WI38 (cell line): ENCODE measurements around the gene SERINC5.

Experiments
- H3K4me3 ChIP-seq: 2 replicates; pipeline ENCODE4 v1.5.1; 2011; ENCODE audit warnings: low read depth, mild to moderate bottlenecking, control low read depth, low read length
- TF ChIP-seq, protein P1 (sequence below): IDR thresholded peaks from 2 replicates; pipeline ENCODE4 v1.5.1; 2012; ENCODE audit warnings: low read depth, mild to moderate bottlenecking, control low read depth, low read length

Gene SERINC5

DNA sequence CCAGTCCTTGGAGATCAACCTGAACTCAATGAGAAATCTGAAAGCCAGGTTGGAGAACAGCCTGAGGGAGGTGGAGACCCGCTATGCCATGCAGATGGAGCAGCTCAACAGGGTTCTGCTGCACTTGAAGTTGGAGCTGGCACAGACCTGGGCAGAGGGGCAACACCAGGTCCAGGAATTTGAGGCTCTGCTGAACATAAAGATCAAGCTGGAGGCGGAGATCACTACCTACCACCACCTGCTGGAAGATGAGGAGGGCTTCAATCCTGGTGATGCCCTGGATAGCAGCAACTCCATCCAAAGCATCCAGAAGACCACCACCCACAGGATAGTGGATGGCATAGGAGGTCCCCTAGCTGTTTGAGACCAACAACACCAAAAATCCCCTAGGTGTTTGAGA is 33.5 kb upstream of the SERINC5 start:
- no peak overlapping the region for H3K4me3 ChIP-seq
- TF ChIP-seq, protein P1, sequence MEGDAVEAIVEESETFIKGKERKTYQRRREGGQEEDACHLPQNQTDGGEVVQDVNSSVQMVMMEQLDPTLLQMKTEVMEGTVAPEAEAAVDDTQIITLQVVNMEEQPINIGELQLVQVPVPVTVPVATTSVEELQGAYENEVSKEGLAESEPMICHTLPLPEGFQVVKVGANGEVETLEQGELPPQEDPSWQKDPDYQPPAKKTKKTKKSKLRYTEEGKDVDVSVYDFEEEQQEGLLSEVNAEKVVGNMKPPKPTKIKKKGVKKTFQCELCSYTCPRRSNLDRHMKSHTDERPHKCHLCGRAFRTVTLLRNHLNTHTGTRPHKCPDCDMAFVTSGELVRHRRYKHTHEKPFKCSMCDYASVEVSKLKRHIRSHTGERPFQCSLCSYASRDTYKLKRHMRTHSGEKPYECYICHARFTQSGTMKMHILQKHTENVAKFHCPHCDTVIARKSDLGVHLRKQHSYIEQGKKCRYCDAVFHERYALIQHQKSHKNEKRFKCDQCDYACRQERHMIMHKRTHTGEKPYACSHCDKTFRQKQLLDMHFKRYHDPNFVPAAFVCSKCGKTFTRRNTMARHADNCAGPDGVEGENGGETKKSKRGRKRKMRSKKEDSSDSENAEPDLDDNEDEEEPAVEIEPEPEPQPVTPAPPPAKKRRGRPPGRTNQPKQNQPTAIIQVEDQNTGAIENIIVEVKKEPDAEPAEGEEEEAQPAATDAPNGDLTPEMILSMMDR = no peak

DNA sequence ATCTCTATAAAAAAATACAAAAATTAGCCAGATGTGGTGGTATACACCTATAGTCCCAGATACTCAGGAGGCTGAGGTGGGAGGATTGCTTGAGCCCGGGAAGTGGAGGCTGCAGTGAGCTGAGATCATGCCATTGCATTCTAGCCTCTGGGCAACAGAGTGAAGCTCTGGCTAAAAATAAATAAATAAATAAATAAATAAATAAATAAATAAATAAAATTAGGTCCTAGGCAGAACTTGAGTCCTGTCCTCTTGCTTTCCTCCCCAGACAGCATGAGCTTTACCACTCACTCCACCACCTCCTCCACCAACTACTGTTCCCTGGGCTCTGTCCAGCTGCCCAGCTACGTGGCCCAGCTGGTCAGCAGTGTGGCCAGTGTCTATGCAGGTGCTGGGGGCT is 32.3 kb upstream of the SERINC5 start:
- TF ChIP-seq, protein P1 = no peak
- H3K4me3 ChIP-seq = no peak overlapping the region

- TF ChIP-seq, protein P1 = no peak
- no peak overlapping the region for H3K4me3 ChIP-seq
Measured at GRCh38 chr5:80284720-80285119, 28.9 kb upstream of the SERINC5 start.

GRCh38 chr5:80283360-80283759 is 27.5 kb upstream of the SERINC5 start:
- TF ChIP-seq, protein P1 = no peak
- H3K4me3 ChIP-seq = no peak overlapping the region

- H3K4me3 ChIP-seq = no peak overlapping the region
- TF ChIP-seq, protein P1 = no peak
Measured at GRCh38 chr5:80282054-80282453, 26.2 kb upstream of the SERINC5 start.

- TF ChIP-seq, protein P1 = no peak
- no peak overlapping the region for H3K4me3 ChIP-seq
Measured at GRCh38 chr5:80277191-80277590, 21.3 kb upstream of the SERINC5 start.

GRCh38 chr5:80276186-80276585 is 20.3 kb upstream of the SERINC5 start:
- TF ChIP-seq, protein P1 = no peak
- H3K4me3 ChIP-seq = no peak overlapping the region
